HFF-Myc (cell line): Measurements from ENCODE around the gene ARHGDIA.

ENCODE experiments used
- DNase-seq: peaks from one replicate; pipeline ENCODE4 v3.0.0-alpha.2; 2011; ENCODE audit warnings: low read depth; ENCODE audit errors: extremely low read depth
- H3K4me3 ChIP-seq: replicated peaks from 2 replicates; pipeline ENCODE4 v1.5.1; 2011; ENCODE audit warnings: low read depth, mild to moderate bottlenecking, control low read depth, low read length
- TF ChIP-seq, protein P1 (sequence below): IDR thresholded peaks from 2 replicates; pipeline ENCODE4 v1.5.1; 2012; ENCODE audit warnings: mild to moderate bottlenecking, low read depth, low read length, control low read depth; ENCODE audit errors: missing control alignments

The ARHGDIA gene

DNA sequence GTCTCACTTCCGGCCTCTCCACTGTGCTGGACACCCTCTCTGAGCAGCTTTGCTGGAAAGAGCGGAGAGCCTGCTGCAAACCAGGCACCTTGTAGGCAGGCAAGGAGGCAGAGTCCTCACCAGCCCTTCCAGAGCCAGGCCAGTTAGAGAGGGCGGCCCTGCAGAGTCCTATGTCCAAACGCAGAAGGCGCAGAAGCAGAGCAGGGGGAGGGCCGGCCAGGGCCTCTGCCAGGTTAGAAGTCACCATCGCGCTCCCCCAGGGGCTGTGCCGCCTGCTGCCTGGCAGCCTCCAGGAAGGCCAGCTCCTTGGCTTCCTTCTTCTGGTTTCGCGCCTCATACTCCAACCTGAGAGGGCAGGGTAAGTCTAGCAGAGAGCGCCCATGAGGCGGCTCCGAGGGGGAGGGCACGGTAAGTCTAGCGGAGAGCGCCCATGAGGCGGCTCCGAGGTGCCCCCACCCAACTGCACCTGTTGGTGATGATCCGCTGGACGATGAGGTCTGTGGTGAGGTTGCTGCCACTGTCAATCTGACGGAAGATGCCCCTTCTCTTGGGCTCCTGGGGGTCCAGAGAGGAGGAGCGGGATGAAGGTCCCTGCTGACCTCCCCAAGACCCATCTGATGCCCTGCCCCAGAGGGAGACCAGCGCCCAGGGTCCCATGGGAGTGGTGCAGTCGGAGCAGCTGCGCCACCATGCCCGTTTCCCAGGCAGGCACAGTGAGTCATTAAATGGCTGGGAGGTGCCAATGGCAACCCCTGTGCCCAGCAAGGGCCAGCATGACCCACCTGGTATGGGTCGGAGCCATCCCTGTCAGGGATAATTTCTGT is 33.7 kb upstream of the ARHGDIA start:
- H3K4me3 ChIP-seq = no peak overlapping the region
- DNase-seq = no peak
- TF ChIP-seq, protein P1, sequence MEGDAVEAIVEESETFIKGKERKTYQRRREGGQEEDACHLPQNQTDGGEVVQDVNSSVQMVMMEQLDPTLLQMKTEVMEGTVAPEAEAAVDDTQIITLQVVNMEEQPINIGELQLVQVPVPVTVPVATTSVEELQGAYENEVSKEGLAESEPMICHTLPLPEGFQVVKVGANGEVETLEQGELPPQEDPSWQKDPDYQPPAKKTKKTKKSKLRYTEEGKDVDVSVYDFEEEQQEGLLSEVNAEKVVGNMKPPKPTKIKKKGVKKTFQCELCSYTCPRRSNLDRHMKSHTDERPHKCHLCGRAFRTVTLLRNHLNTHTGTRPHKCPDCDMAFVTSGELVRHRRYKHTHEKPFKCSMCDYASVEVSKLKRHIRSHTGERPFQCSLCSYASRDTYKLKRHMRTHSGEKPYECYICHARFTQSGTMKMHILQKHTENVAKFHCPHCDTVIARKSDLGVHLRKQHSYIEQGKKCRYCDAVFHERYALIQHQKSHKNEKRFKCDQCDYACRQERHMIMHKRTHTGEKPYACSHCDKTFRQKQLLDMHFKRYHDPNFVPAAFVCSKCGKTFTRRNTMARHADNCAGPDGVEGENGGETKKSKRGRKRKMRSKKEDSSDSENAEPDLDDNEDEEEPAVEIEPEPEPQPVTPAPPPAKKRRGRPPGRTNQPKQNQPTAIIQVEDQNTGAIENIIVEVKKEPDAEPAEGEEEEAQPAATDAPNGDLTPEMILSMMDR = no peak

DNA sequence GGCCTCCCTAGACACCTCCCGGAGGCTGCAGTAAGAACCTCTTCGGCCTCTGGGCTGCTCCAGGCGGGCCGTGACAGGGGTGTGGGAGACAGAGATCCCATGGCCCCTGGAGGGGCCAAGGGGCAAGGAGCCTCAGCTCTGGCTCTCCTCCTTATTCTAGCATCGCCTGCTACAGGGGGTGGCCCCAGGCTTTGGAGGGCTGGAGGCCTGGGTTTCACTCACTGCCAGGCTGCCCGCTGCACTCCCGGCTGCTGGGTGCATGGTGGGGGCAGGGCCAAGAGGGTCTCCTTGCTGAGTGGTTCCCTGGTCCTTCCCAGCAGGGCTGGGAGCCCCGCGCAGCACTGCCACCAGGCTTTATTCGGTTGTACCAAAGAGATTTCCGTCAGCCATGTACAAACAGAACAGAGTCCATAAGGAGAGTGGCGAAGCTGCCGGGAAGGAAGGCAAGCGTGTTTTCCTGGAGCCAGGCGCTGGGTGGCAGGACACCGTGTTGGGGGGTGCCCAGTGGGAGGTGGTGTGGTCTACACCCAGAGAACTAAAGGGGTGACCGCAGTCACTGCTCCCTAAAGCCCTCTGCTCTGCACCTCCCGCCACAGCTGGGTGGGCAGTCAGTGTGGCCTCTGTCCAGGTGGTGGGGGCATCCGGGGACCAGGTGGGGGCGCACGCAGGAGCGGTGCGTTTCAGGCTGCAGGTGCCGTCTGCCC is 32.9 kb upstream of the ARHGDIA start:
- TF ChIP-seq, protein P1 = no peak
- DNase-seq = no peak
- no peak overlapping the region for H3K4me3 ChIP-seq

DNA sequence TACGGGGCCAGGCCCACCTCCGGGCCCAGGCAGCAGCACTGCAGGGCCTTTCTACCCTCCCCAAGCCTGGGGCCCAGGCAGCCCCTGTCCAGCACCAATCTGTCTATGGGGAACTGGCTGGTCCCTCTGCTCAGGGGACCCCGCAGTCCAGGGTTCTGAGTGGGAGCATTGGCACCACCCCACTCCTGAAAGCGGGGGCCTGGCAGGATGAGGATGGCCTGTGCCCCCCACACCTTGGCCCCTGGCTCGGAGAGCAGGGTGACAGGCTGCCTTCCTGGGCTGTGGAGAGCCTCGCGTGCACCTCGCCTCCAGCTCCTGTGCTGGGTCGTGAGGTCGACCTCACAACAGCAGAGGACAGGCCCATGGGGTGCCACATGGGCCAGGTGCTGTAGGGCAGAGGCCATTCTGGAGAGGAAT is 32.3 kb upstream of the ARHGDIA start:
- no peak overlapping the region for H3K4me3 ChIP-seq
- TF ChIP-seq, protein P1 = no peak
- no peak for DNase-seq

DNA sequence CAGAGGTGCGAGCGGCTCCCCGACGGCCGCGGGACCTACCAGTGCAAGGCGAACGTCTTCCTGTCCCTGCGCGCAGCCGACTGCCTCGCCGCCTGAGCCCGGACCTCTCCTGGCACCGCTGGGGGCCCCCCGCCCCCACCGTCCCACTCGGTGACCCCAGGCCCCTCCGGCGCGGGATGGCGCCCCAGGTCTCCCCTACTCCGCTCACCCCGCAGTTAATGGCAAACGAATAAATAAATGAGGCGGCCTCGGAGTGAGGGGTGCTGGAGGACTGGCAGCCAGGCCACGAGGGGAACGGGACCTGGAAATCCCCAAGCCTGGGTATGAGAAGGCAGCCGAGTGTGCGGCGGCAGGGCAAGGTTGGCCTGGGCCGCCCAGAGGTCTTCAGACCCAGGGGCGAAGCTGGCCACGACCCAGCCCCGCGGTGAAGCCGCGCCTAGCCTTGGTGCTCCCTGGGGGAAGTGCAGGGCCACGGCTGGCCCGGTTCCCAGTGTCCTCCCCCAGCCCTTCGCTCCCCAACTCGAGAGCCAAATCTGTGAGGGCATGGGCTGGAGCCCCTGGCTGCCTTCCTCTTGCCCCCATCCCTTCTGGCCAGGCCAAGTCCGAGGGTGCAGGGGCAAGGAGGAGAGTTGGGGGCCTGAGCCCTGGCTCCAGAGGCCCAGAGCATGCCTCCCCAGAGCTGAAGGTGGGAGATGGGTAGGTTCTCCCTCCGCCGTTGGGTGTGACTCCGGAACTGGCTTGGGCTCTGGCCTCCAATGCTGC is 31.7 kb upstream of the ARHGDIA start:
- TF ChIP-seq, protein P1 = no peak
- DNase-seq = no peak
- no peak overlapping the region for H3K4me3 ChIP-seq

DNA sequence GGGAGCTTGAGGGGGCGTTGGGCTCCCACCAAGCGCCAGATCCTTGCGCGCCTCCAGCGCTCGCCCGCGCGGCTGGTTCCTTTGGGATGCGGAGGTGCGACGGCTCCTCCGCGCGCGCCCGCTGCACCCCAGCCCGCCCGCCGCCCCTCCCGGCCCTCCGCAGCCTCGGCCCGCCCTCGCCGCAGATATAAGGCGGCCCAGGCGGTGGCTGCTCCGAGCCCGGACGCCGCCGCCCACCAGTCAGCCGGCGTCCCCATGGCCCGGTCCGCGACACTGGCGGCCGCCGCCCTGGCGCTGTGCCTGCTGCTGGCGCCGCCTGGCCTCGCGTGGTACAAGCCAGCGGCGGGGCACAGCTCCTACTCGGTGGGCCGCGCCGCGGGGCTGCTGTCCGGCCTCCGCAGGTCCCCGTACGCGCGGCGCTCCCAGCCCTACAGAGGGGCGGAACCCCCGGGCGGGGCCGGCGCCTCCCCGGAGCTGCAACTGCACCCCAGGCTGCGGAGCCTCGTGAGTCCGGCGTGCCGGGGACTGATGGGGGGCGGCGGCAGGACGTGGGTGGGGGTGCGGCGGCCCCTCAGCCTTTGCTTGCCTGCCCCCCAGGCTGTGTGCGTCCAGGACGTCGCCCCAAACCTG is 31.0 kb upstream of the ARHGDIA start, which contains the start of gene NPB:
NPB (plus strand) TSS at position 216 of the 630 bp plus-strand sequence; CDS start at position 256, 40 bp downstream.
- TF ChIP-seq, protein P1 = no peak
- no peak for DNase-seq
- no peak within 1 kb of the TSS for H3K4me3 ChIP-seq
